Subcutaneous abdominal adipose tissue (tissue), 5 donors: ENCODE data around the gene SH2B3.
A peak's percentile ranks its signal among the peaks of the same experiment; 100 is the strongest.

Experiments used
- H3K27ac ChIP-seq: one replicate; pipeline ENCODE4 v1.7.0; 2013; ENCODE audit warnings: low read depth, mild to moderate bottlenecking, inconsistent platforms, low read length, moderate library complexity
- H3K27me3 ChIP-seq, 5 donors: one replicate each; pipeline ENCODE4 v1.7.0; 2013; ENCODE audit warnings: low read length in 5 of 5, inconsistent platforms in 1 of 5; ENCODE audit not compliant: control insufficient read depth in 5 of 5, insufficient read depth in 4 of 5
- H3K36me3 ChIP-seq, 5 donors: one replicate each; pipeline ENCODE4 v1.7.0; 2013; ENCODE audit warnings: low read length in 5 of 5; ENCODE audit not compliant: control insufficient read depth in 5 of 5, insufficient read depth in 5 of 5
- H3K4me1 ChIP-seq, 5 donors: one replicate each; pipeline ENCODE4 v1.7.0; 2013; ENCODE audit warnings: low read length in 5 of 5, mild to moderate bottlenecking in 3 of 5, moderate library complexity in 1 of 5; ENCODE audit not compliant: control insufficient read depth in 5 of 5, insufficient read depth in 5 of 5
- H3K4me3 ChIP-seq, 5 donors: one replicate each; pipeline ENCODE4 v1.7.0; 2013; ENCODE audit warnings: low read length in 5 of 5, low read depth in 1 of 5
- H3K9ac ChIP-seq, 5 donors: one replicate each; pipeline ENCODE4 v1.7.0; 2013; ENCODE audit warnings: low read length in 5 of 5, mild to moderate bottlenecking in 4 of 5, moderate library complexity in 3 of 5
- H3K9me3 ChIP-seq, 5 donors: one replicate each; pipeline ENCODE4 v1.7.0; 2013; ENCODE audit warnings: low read length in 5 of 5; ENCODE audit not compliant: control insufficient read depth in 5 of 5
- donor health status: healthy.
- donor health status: healthy.
- donor health status: healthy.
- donor health status: healthy.
- donor health status: healthy.

SH2B3 gene

GRCh38 chr12:111445726-111446581 is 40.2 kb downstream of the SH2B3 start:
- peak overlapping the region; percentile 85 for H3K27ac ChIP-seq

GRCh38 chr12:111446631-111447570 is 41.2 kb downstream of the SH2B3 start:
- Histone ChIP-seq H3K4me3 (peak overlapping the region in 3 of 5 donors; percentile 5 to 19 (median 9)), H3K9me3 (no peaks in the 10 kb centered on the region), H3K4me1 (peaks cover 21 to 92% (median 77%) of the 10 kb centered on the region in 5 donors), H3K36me3 (peaks cover 6 to 73% (median 65%) of the 10 kb centered on the region in 5 donors), H3K27ac (peak overlapping the region; percentile 85), H3K27me3 (no peaks in the 10 kb centered on the region), H3K9ac (peak overlapping the region in 1 of 5 donors; percentile 29)

More at GRCh38 chr12:111445726-111446581, 40.2 kb downstream of the SH2B3 start:
- peak overlapping the region in 3 of 5 donors; percentile 9 to 38 (median 19) for H3K4me3 ChIP-seq
- H3K9me3 ChIP-seq, result no peaks in the 10 kb centered on the region
- H3K36me3 ChIP-seq, result peaks cover under 1 to 75% (median 59%) of the 10 kb centered on the region in 5 donors
- H3K27me3 ChIP-seq, result no peaks in the 10 kb centered on the region
- peaks cover 23 to 91% (median 81%) of the 10 kb centered on the region in 5 donors for H3K4me1 ChIP-seq
- H3K9ac ChIP-seq, result peak overlapping the region in 2 of 5 donors; percentile 60 to 66

DNA sequence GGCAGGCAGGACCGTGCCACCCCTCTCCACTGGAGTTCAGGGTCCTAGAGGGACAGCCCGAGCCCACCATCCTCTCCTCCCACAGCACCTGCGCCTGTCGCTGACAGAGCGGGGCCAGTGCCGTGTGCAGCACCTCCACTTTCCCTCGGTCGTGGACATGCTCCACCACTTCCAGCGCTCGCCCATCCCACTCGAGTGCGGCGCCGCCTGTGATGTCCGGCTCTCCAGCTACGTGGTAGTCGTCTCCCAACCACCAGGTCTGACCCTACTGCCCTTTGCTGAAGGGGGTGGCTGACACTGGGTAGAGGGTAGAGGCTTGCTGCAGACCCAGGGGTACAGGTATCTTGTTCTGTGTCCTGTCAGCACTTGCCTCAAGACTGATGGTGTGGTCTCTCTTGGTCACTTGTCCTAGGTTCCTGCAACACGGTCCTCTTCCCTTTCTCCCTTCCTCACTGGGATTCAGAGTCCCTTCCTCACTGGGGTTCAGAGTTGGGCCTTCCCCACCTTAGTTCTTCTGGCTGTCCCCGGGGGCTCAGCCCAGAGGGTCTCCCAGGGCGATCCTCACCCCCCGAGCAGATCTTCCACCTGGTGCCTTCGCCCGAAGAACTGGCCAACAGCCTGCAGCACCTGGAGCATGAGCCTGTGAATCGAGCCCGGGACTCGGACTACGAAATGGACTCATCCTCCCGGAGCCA is 42.0 kb downstream of the SH2B3 start:
- Histone ChIP-seq H3K36me3 (peaks cover 6 to 72% (median 69%) of the 10 kb centered on the region in 5 donors), H3K9ac (no peak overlapping the region), H3K27ac (peak overlapping the region; percentile 21), H3K4me1 (peaks cover 21 to 84% (median 69%) of the 10 kb centered on the region in 5 donors), H3K9me3 (no peaks in the 10 kb centered on the region), H3K4me3 (no peak overlapping the region), H3K27me3 (no peaks in the 10 kb centered on the region)

- Histone ChIP-seq H3K4me1 (peaks cover 21 to 77% (median 63%) of the 10 kb centered on the region in 5 donors), H3K9me3 (no peaks in the 10 kb centered on the region), H3K4me3 (no peak overlapping the region), H3K9ac (no peak overlapping the region), H3K27ac (peak overlapping the region; percentile 21), H3K27me3 (no peaks in the 10 kb centered on the region), H3K36me3 (peaks cover 6 to 76% (median 69%) of the 10 kb centered on the region in 5 donors)
These were observed 42.6 kb downstream of the SH2B3 start for GRCh38 chr12:111448266-111448830.

GRCh38 chr12:111448846-111449790 is 43.4 kb downstream of the SH2B3 start:
- peaks cover 18 to 70% (median 57%) of the 10 kb centered on the region in 5 donors for H3K4me1 ChIP-seq
- H3K4me3 ChIP-seq, result no peak overlapping the region
- peak overlapping the region; percentile 21 for H3K27ac ChIP-seq
- H3K9ac ChIP-seq, result peak overlapping the region in 1 of 5 donors; percentile 17
- H3K27me3 ChIP-seq, result no peaks in the 10 kb centered on the region
- no peaks in the 10 kb centered on the region for H3K9me3 ChIP-seq
- peaks cover 6 to 84% (median 75%) of the 10 kb centered on the region in 5 donors for H3K36me3 ChIP-seq

DNA sequence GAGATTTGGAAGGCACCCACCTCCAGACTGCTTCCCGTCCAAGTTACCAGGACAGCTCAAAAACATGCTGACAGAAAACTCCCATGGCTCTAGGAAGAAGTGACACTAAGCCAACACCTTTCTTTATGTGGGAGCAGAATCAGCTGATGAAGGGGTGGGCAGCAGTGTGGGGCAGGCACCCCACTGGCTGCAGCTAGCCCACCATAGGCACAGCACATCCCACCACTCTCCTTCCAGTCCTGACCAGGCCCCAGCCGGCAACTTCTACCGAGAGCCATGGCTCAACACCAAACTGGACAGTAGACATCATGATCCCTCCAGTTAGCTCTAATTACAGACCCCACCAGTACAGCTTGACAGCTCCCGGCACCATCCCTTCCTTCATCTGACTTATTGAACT is 45.0 kb downstream of the SH2B3 start:
- no peaks in the 10 kb centered on the region for H3K27me3 ChIP-seq
- H3K9ac ChIP-seq, result peak overlapping the region in 1 of 5 donors; percentile 6
- H3K9me3 ChIP-seq, result no peaks in the 10 kb centered on the region
- H3K27ac ChIP-seq, result peak overlapping the region; percentile 38
- no peak overlapping the region for H3K4me3 ChIP-seq
- peaks cover 10 to 91% (median 88%) of the 10 kb centered on the region in 5 donors for H3K36me3 ChIP-seq
- peaks cover 9 to 55% (median 42%) of the 10 kb centered on the region in 5 donors for H3K4me1 ChIP-seq

DNA sequence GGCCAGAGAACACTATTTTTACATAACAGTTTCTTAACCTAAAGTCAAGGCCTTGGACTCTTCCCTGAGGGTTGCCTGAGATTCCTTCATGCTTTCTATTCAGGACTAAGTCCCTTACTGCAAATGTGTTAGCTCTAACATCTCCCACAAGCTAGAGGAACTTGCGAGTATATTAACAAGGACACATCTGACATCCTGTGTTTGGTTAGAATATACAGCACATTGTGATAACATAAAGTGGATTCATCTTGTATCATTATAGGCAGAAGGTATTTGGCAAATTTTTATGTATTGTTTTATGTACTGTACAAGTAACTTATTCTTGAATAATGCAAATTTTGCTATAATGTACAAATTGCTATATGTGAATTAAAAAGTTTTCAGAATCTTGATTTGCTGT is 45.5 kb downstream of the SH2B3 start:
- Histone ChIP-seq H3K4me3 (no peak overlapping the region), H3K9me3 (no peaks in the 10 kb centered on the region), H3K27me3 (no peaks in the 10 kb centered on the region), H3K9ac (no peak overlapping the region), H3K36me3 (peaks cover 11 to 96% (median 88%) of the 10 kb centered on the region in 5 donors), H3K4me1 (peaks cover 6 to 51% (median 37%) of the 10 kb centered on the region in 5 donors), H3K27ac (peak overlapping the region; percentile 38)

DNA sequence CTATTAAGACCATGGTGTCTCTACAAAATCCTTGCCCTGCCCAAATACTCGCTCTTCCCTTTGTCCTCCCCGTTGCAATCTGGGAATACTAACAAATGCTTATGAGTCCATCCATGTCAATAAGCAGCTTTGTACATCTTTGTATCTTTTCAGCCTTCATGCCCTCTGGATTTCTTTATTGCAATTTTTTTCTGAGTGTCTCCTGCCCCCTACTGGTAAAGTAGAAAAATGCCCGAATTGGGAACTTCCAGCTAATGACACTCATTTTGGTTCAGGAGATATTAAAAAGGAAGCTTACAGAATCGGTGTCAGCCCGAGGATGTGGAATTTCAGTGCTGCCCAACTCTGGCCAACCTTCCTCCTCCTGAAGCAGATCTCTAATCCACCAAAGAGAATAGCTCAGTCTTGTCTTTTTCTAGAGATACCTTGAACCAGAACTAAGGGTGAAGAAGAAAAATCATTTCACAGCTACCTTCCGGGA is 46.0 kb downstream of the SH2B3 start:
- no peak overlapping the region for H3K4me3 ChIP-seq
- no peak overlapping the region for H3K9ac ChIP-seq
- peaks cover 11 to 95% (median 86%) of the 10 kb centered on the region in 5 donors for H3K36me3 ChIP-seq
- no peak overlapping the region for H3K27ac ChIP-seq
- no peaks in the 10 kb centered on the region for H3K9me3 ChIP-seq
- no peaks in the 10 kb centered on the region for H3K27me3 ChIP-seq
- peaks cover 3 to 47% (median 32%) of the 10 kb centered on the region in 5 donors for H3K4me1 ChIP-seq
